SK-N-SH treated with all-trans-retinoic acid at 6 μM for 48 hours (cell line): ENCODE data around the gene GFM1.

Experiments used
- ATAC-seq: fragments of 200-7000 bp; cut with Tn5 transposase; 3 replicates; pipeline ENCODE4 v1.9.1; 2020; ENCODE audit warnings: mild to moderate bottlenecking, moderate library complexity
- ARNTL ChIP-seq: fragments of 450-650 bp; formaldehyde crosslinking; IDR thresholded peaks from 2 replicates; pipeline ENCODE4 v1.5.0; 2020; ENCODE audit warnings: low read depth, mild to moderate bottlenecking, moderate library complexity, borderline replicate concordance
- BACH2 ChIP-seq: fragments of 250-450 bp; sonication (Bioruptor Pico); IDR thresholded peaks from 2 replicates; pipeline ENCODE4 v1.9.0; 2021; ENCODE audit warnings: mild to moderate bottlenecking, borderline replicate concordance
- ESRRG ChIP-seq: fragments of 250-450 bp; sonication (Bioruptor Pico); IDR thresholded peaks from 2 replicates; pipeline ENCODE4 v1.6.1; 2021; ENCODE audit warnings: mild to moderate bottlenecking
- GLIS3 ChIP-seq: fragments of 250-450 bp; sonication (Bioruptor Pico); IDR thresholded peaks from 2 replicates; pipeline ENCODE4 v1.5.0; 2020; ENCODE audit warnings: mild to moderate bottlenecking, moderate library complexity
- OSR1 ChIP-seq: fragments of 250-450 bp; sonication (Bioruptor Pico); IDR thresholded peaks from 2 replicates; pipeline ENCODE4 v1.8.0; 2022; ENCODE audit warnings: moderate library complexity, mild to moderate bottlenecking, inconsistent platforms
- PPARA ChIP-seq: fragments of 250-450 bp; sonication (Bioruptor Pico); IDR thresholded peaks from 2 replicates; pipeline ENCODE4 v1.5.0; 2020; ENCODE audit warnings: mild to moderate bottlenecking, borderline replicate concordance
- RARB ChIP-seq: fragments of 250-450 bp; sonication (Bioruptor Pico); IDR thresholded peaks from 2 replicates; pipeline ENCODE4 v1.8.0; 2021; ENCODE audit warnings: mild to moderate bottlenecking, moderate library complexity
- SNAI2 ChIP-seq: fragments of 250-450 bp; sonication (Bioruptor Pico); IDR thresholded peaks from 2 replicates; pipeline ENCODE4 v1.5.0; 2020; ENCODE audit warnings: mild to moderate bottlenecking, moderate library complexity
- TCF4 ChIP-seq: fragments of 250-450 bp; sonication (Bioruptor Pico); IDR thresholded peaks from 2 replicates; pipeline ENCODE4 v1.8.0; 2021; ENCODE audit warnings: mild to moderate bottlenecking, moderate library complexity, borderline replicate concordance
- TOX ChIP-seq: fragments of 250-450 bp; sonication (Bioruptor Pico); IDR thresholded peaks from 2 replicates; pipeline ENCODE4 v1.8.0; 2021; ENCODE audit warnings: mild to moderate bottlenecking, moderate library complexity, borderline replicate concordance
- ZC3H10 ChIP-seq: fragments of 250-450 bp; sonication (Bioruptor Pico); IDR thresholded peaks from 2 replicates; pipeline ENCODE4 v1.5.1; 2021; ENCODE audit warnings: mild to moderate bottlenecking, moderate library complexity
- ZFP3 ChIP-seq: fragments of 250-450 bp; sonication (Bioruptor Pico); IDR thresholded peaks from 2 replicates; pipeline ENCODE4 v1.5.0; 2020; ENCODE audit warnings: mild to moderate bottlenecking, moderate library complexity
- ZFP30 ChIP-seq: fragments of 450-650 bp; formaldehyde crosslinking; IDR thresholded peaks from 2 replicates; pipeline ENCODE4 v1.5.0; 2022; ENCODE audit warnings: mild to moderate bottlenecking, moderate library complexity
- ZNF565 ChIP-seq: fragments of 450-650 bp; formaldehyde crosslinking; conservative IDR thresholded peaks from 2 replicates; pipeline ENCODE4 v1.5.0; 2020; ENCODE audit warnings: low read depth, mild to moderate bottlenecking, moderate library complexity
- ZNF70 ChIP-seq: fragments of 450-650 bp; formaldehyde crosslinking; IDR thresholded peaks from 2 replicates; pipeline ENCODE4 v1.5.0; 2020; ENCODE audit warnings: mild to moderate bottlenecking, moderate library complexity
- TF ChIP-seq, protein P1 (sequence below): fragments of 250-450 bp; sonication (Bioruptor Pico); IDR thresholded peaks from 2 replicates; pipeline ENCODE4 v1.5.1; 2021; ENCODE audit warnings: mild to moderate bottlenecking, moderate library complexity
- TF ChIP-seq, protein P2 (sequence below): fragments of 250-450 bp; sonication (Bioruptor Pico); IDR thresholded peaks from 2 replicates; pipeline ENCODE4 v1.8.0; 2021; ENCODE audit warnings: low read depth, mild to moderate bottlenecking, moderate library complexity, borderline replicate concordance
- TF ChIP-seq, protein P3 (sequence below): fragments of 250-450 bp; sonication (Bioruptor Pico); IDR thresholded peaks from 2 replicates; pipeline ENCODE4 v1.5.0; 2020; ENCODE audit warnings: mild to moderate bottlenecking, moderate library complexity
- TF ChIP-seq, protein P4 (sequence below): fragments of 250-450 bp; sonication (Bioruptor Pico); IDR thresholded peaks from 2 replicates; pipeline ENCODE4 v1.5.1; 2020; ENCODE audit warnings: low read depth, mild to moderate bottlenecking, moderate library complexity

GFM1 gene

DNA sequence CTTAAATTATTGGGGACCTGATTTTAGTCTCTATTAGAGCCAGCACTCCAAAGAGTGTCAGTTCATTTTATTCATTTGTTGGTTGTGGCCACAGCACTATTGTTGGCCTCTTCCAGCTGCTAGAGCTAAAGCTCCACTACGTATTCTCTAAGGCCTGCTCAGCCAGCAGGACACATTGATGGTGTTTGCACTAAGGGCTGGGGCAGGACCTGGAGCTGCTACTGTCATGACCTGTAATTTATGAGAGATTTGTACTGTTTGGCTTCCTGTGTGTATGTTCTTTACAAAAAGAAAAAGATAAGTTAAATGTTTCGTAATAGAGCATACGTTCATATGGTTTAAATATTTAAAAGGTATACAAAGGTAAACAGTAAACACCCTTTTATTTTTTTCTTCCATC is 8.1 kb downstream of the GFM1 start:
- no peak for ATAC-seq
- TF ChIP-seq TCF4 (CRISPR knock-in tag) = no peak
- TF ChIP-seq RARB = no peak
- no peak for TF ChIP-seq ZNF70 (CRISPR knock-in tag)
- no peak for TF ChIP-seq ZNF565 (CRISPR knock-in tag)
- no peak for TF ChIP-seq ZFP30 (CRISPR knock-in tag)
- TF ChIP-seq, protein P1, sequence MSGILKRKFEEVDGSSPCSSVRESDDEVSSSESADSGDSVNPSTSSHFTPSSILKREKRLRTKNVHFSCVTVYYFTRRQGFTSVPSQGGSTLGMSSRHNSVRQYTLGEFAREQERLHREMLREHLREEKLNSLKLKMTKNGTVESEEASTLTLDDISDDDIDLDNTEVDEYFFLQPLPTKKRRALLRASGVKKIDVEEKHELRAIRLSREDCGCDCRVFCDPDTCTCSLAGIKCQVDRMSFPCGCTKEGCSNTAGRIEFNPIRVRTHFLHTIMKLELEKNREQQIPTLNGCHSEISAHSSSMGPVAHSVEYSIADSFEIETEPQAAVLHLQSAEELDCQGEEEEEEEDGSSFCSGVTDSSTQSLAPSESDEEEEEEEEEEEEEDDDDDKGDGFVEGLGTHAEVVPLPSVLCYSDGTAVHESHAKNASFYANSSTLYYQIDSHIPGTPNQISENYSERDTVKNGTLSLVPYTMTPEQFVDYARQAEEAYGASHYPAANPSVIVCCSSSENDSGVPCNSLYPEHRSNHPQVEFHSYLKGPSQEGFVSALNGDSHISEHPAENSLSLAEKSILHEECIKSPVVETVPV (CRISPR knock-in tag) = no peak

DNA sequence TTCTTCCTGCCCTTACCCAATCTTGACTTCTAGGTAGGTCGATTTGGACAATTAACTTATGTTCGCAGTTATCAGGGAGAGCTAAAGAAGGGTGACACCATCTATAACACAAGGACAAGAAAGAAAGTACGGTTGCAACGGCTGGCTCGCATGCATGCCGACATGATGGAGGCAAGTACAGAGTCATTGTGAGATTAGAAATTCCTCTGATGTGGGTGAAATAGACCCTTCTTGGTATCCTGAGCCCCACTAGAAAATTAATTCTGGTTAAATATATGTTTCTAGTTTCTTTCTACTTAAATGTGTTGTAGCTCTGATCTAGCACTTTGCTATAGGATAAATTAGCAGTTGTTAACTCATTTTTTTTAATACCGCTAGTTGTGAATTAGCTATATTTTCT is 14.6 kb downstream of the GFM1 start:
- TF ChIP-seq ZNF565 (CRISPR knock-in tag) (no peak), ESRRG (CRISPR knock-in tag) (no peak)
- TF ChIP-seq, all 23 proteins: peak for 0
- ATAC-seq = no peak

DNA sequence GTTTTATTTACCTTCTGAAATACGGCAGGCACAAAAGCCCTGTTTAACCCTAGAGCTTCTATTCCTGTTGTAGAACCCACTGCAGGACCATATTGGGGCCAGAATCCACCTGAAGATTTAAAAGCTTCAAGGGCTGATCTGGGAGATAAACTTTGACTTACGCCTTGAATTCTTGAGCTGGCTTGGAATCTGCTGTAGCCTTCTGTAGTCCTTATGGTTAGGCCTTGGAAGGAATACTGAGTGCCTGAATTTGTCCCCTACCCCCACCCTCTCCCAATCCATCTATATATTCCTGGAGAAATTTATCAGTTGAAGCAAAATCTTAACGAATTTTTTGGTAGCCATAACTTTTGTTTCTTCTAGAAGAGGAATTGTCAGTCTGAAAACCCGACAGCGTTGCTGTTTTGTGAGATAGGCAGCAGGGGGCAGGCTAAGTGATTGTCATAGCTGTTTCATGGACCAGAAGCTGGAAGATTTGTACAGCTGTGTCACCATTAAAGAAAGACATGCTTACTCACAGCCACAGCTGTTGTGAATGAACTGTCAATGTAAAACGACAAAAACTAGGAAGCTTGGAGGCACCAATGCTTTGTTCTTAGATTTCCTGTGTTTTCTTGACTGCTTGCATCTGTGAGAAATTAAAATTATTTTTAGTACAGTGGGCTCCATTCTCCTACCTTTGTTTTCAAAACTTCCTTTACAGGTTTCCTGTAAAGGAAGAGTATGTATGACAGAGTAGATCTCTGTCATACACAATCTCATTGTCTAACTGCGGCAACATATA is 15.3 kb downstream of the GFM1 start:
- ATAC-seq = peak; percentile 85
- TF ChIP-seq GLIS3 (CRISPR knock-in tag) (no peak), ESRRG (CRISPR knock-in tag) (no peak), OSR1 (CRISPR knock-in tag) (no peak), BACH2 (CRISPR knock-in tag) (no peak), TCF4 (CRISPR knock-in tag) (no peak), PPARA (no peak)
- TF ChIP-seq, protein P2, sequence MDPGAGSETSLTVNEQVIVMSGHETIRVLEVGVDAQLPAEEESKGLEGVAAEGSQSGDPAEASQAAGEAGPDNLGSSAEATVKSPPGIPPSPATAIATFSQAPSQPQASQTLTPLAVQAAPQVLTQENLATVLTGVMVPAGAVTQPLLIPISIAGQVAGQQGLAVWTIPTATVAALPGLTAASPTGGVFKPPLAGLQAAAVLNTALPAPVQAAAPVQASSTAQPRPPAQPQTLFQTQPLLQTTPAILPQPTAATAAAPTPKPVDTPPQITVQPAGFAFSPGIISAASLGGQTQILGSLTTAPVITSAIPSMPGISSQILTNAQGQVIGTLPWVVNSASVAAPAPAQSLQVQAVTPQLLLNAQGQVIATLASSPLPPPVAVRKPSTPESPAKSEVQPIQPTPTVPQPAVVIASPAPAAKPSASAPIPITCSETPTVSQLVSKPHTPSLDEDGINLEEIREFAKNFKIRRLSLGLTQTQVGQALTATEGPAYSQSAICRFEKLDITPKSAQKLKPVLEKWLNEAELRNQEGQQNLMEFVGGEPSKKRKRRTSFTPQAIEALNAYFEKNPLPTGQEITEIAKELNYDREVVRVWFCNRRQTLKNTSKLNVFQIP (CRISPR knock-in tag) = no peak

DNA sequence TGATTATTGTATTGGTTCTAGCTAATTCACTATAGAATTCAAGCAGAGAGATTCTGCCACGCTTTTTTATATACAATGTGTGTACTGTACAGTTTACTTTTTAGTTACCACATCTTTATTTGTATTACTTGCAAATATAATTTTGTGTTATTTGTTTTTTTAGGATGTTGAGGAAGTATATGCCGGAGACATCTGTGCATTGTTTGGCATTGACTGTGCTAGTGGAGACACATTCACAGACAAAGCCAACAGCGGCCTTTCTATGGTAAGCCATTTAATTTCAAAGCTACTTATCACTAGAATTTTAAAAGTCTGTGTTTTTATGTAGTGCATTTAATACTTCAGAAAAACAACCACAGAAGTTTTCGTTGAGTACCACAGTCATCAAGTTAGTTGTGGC is 16.4 kb downstream of the GFM1 start:
- no peak for TF ChIP-seq SNAI2 (CRISPR knock-in tag)
- TF ChIP-seq, protein P3, sequence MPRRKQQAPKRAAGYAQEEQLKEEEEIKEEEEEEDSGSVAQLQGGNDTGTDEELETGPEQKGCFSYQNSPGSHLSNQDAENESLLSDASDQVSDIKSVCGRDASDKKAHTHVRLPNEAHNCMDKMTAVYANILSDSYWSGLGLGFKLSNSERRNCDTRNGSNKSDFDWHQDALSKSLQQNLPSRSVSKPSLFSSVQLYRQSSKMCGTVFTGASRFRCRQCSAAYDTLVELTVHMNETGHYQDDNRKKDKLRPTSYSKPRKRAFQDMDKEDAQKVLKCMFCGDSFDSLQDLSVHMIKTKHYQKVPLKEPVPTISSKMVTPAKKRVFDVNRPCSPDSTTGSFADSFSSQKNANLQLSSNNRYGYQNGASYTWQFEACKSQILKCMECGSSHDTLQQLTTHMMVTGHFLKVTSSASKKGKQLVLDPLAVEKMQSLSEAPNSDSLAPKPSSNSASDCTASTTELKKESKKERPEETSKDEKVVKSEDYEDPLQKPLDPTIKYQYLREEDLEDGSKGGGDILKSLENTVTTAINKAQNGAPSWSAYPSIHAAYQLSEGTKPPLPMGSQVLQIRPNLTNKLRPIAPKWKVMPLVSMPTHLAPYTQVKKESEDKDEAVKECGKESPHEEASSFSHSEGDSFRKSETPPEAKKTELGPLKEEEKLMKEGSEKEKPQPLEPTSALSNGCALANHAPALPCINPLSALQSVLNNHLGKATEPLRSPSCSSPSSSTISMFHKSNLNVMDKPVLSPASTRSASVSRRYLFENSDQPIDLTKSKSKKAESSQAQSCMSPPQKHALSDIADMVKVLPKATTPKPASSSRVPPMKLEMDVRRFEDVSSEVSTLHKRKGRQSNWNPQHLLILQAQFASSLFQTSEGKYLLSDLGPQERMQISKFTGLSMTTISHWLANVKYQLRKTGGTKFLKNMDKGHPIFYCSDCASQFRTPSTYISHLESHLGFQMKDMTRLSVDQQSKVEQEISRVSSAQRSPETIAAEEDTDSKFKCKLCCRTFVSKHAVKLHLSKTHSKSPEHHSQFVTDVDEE (CRISPR knock-in tag) = no peak
- no peak for TF ChIP-seq TOX (CRISPR knock-in tag)
- TF ChIP-seq ZC3H10 (CRISPR knock-in tag) = no peak
- TF ChIP-seq ARNTL (CRISPR knock-in tag) = no peak
- no peak for TF ChIP-seq OSR1 (CRISPR knock-in tag)
- TF ChIP-seq, protein P2 (CRISPR knock-in tag) = no peak
- no peak for TF ChIP-seq ESRRG (CRISPR knock-in tag)
- TF ChIP-seq, protein P4, sequence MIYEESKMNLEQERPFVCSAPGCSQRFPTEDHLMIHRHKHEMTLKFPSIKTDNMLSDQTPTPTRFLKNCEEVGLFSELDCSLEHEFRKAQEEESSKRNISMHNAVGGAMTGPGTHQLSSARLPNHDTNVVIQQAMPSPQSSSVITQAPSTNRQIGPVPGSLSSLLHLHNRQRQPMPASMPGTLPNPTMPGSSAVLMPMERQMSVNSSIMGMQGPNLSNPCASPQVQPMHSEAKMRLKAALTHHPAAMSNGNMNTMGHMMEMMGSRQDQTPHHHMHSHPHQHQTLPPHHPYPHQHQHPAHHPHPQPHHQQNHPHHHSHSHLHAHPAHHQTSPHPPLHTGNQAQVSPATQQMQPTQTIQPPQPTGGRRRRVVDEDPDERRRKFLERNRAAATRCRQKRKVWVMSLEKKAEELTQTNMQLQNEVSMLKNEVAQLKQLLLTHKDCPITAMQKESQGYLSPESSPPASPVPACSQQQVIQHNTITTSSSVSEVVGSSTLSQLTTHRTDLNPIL (CRISPR knock-in tag) = no peak
- no peak for TF ChIP-seq ZFP3
- ATAC-seq = no peak
